ENCODE results near the gene MTTP.
"Not testable (repeated sequence)": the region's sequence is repeated elsewhere in the genome, so short reads cannot be mapped to it uniquely, and the experiment has no call there.

Gene MTTP

GRCh38 chr4:99574530-99575324, at the start of gene MTTP:
Gene MTTP, plus strand, starts transcription at chr4:99574824. Its CDS starts 86 bp downstream, at chr4:99574910.
- no peak for DNase-seq

GRCh38 chr4:99529228-99529627, 45.4 kb upstream of the MTTP start:
- no peak for DNase-seq

GRCh38 chr4:99529956-99530355, 44.7 kb upstream of the MTTP start:
- DNase-seq: no peak

GRCh38 chr4:99534699-99535098, 39.9 kb upstream of the MTTP start:
- DNase-seq: not testable (repeated sequence)

GRCh38 chr4:99536271-99536670, 38.4 kb upstream of the MTTP start:
- DNase-seq: no peak

- DNase-seq: no peak
Measured at GRCh38 chr4:99536848-99537247, 37.8 kb upstream of the MTTP start.

GRCh38 chr4:99537674-99538073, 37.0 kb upstream of the MTTP start:
- no peak for DNase-seq

- no peak for DNase-seq
Measured at GRCh38 chr4:99540277-99540939, 34.2 kb upstream of the MTTP start.

- DNase-seq: no peak
Measured at GRCh38 chr4:99552872-99553271, 21.8 kb upstream of the MTTP start.

GRCh38 chr4:99563310-99564186, 11.1 kb upstream of the MTTP start, which contains the start of gene TRMT10A:
Gene TRMT10A, minus strand, starts transcription at chr4:99564039. Its CDS starts 4,701 bp downstream, at chr4:99559338.
- DNase-seq: peak; percentile 97

- DNase-seq: no peak
Measured at GRCh38 chr4:99564921-99565320, 9.7 kb upstream of the MTTP start.

- DNase-seq: no peak
Measured at GRCh38 chr4:99571883-99572282, 2.7 kb upstream of the MTTP start.

- no peak for DNase-seq
Measured at GRCh38 chr4:99572527-99573240, 1.9 kb upstream of the MTTP start.

- DNase-seq: no peak
Measured at GRCh38 chr4:99573735-99574368, 772 bp upstream of the MTTP start.

- no peak for DNase-seq
Measured at GRCh38 chr4:99578714-99579113, 4.1 kb downstream of the MTTP start.

GRCh38 chr4:99585516-99585915, 10.9 kb downstream of the MTTP start:
- no peak for DNase-seq

- DNase-seq: no peak
Measured at GRCh38 chr4:99586322-99586721, 11.7 kb downstream of the MTTP start.

GRCh38 chr4:99586797-99587196, 12.2 kb downstream of the MTTP start:
- DNase-seq: no peak

GRCh38 chr4:99587309-99587708, 12.7 kb downstream of the MTTP start:
- no peak for DNase-seq

- no peak for DNase-seq
Measured at GRCh38 chr4:99587803-99588202, 13.2 kb downstream of the MTTP start.

GRCh38 chr4:99591757-99592156, 17.1 kb downstream of the MTTP start:
- no peak for DNase-seq
